A673 (cell line): Measurements from ENCODE around the gene GDE1.

ENCODE experiments used
- CTCF ChIP-seq: fragments of 300-800, 200-600 bp; sonication (generic); conservative IDR thresholded peaks from 2 replicates; pipeline ENCODE4 v1.5.1; 2017; ENCODE audit warnings: low read depth, mild to moderate bottlenecking, antibody characterized with exemption, low read length, moderate library complexity, mixed read lengths
- EZH2 ChIP-seq: fragments of 200-600 bp; sonication (generic); IDR thresholded peaks from 2 replicates; pipeline ENCODE4 v1.6.1; 2017; ENCODE audit warnings: borderline replicate concordance, low read depth, mild to moderate bottlenecking, mixed read lengths, antibody characterized with exemption, low read length; ENCODE audit not compliant: poor library complexity, severe bottlenecking

GRCh38 chr16:19458722-19459379 lies 63.0 kb downstream of the GDE1 start:
- TF ChIP-seq CTCF (no peak), EZH2 (no peak)
